Measurements from ENCODE around the gene EIF4G1. TPM values are rescaled to one million over a fixed set of nuclear protein-coding genes. Genes with fewer than 3 reads are reported as not detected.

EIF4G1 gene
- total RNA-seq, 2 donors from 2014 or later: 263 to 524 TPM

DNA sequence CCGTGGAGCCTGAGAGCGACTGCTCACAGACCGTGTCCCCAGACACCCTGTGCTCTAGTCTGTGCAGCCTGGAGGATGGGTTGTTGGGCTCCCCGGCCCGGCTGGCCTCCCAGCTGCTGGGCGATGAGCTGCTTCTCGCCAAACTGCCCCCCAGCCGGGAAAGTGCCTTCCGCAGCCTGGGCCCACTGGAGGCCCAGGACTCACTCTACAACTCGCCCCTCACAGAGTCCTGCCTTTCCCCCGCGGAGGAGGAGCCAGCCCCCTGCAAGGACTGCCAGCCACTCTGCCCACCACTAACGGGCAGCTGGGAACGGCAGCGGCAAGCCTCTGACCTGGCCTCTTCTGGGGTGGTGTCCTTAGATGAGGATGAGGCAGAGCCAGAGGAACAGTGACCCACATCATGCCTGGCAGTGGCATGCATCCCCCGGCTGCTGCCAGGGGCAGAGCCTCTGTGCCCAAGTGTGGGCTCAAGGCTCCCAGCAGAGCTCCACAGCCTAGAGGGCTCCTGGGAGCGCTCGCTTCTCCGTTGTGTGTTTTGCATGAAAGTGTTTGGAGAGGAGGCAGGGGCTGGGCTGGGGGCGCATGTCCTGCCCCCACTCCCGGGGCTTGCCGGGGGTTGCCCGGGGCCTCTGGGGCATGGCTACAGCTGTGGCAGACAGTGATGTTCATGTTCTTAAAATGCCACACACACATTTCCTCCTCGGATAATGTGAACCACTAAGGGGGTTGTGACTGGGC, 30.3 kb downstream of the EIF4G1 start:
- Histone ChIP-seq H3K27ac (no peak overlapping the region), H3K4me3 (no peak overlapping the region), H3K9me3 (no peaks in the 10 kb centered on the region), H3K9ac (ENCODE audit: low read depth in 2 of 2, low read length in 2 of 2) (peak overlapping the region in 1 of 2 donors; percentile 5), H3K4me1 (peaks cover 5% of the 10 kb centered on the region), H3K36me3 (no peaks in the 10 kb centered on the region), H3K27me3 (no peaks in the 10 kb centered on the region)
- intact Hi-C loops (cut with DNase I): no loop called here
- TF ChIP-seq, protein P1, sequence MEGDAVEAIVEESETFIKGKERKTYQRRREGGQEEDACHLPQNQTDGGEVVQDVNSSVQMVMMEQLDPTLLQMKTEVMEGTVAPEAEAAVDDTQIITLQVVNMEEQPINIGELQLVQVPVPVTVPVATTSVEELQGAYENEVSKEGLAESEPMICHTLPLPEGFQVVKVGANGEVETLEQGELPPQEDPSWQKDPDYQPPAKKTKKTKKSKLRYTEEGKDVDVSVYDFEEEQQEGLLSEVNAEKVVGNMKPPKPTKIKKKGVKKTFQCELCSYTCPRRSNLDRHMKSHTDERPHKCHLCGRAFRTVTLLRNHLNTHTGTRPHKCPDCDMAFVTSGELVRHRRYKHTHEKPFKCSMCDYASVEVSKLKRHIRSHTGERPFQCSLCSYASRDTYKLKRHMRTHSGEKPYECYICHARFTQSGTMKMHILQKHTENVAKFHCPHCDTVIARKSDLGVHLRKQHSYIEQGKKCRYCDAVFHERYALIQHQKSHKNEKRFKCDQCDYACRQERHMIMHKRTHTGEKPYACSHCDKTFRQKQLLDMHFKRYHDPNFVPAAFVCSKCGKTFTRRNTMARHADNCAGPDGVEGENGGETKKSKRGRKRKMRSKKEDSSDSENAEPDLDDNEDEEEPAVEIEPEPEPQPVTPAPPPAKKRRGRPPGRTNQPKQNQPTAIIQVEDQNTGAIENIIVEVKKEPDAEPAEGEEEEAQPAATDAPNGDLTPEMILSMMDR (IDR thresholded peaks at IDR 0.05): no peak
- no peak for DNase-seq

GRCh38 chr3:184345317-184346144, 31.1 kb downstream of the EIF4G1 start:
- DNase-seq: peak; percentile 89
- no peaks in the 10 kb centered on the region for H3K9me3 ChIP-seq
- no peaks in the 10 kb centered on the region for H3K27me3 ChIP-seq
- TF ChIP-seq, protein P1 (IDR thresholded peaks at IDR 0.05): peak; percentile 36
- no peak overlapping the region for H3K4me3 ChIP-seq
- intact Hi-C loops (cut with DNase I): no loop called here
- no peaks in the 10 kb centered on the region for H3K36me3 ChIP-seq
- no peak overlapping the region for H3K9ac ChIP-seq (ENCODE audit: low read depth in 2 of 2, low read length in 2 of 2)
- H3K4me1 ChIP-seq: peaks cover 5% of the 10 kb centered on the region
- H3K27ac ChIP-seq: peak overlapping the region; percentile 23

- no peak overlapping the region for H3K4me3 ChIP-seq
- H3K36me3 ChIP-seq: no peaks in the 10 kb centered on the region
- H3K9me3 ChIP-seq: no peaks in the 10 kb centered on the region
- intact Hi-C loops (cut with DNase I): no loop called here
- H3K4me1 ChIP-seq: peaks cover 5% of the 10 kb centered on the region
- H3K27ac ChIP-seq: peak overlapping the region; percentile 23
- no peak for DNase-seq
- no peak overlapping the region for H3K9ac ChIP-seq (ENCODE audit: low read depth in 2 of 2, low read length in 2 of 2)
- TF ChIP-seq, protein P1 (IDR thresholded peaks at IDR 0.05): no peak
- no peaks in the 10 kb centered on the region for H3K27me3 ChIP-seq
Measured at GRCh38 chr3:184346480-184347190, 32.2 kb downstream of the EIF4G1 start.

DNA sequence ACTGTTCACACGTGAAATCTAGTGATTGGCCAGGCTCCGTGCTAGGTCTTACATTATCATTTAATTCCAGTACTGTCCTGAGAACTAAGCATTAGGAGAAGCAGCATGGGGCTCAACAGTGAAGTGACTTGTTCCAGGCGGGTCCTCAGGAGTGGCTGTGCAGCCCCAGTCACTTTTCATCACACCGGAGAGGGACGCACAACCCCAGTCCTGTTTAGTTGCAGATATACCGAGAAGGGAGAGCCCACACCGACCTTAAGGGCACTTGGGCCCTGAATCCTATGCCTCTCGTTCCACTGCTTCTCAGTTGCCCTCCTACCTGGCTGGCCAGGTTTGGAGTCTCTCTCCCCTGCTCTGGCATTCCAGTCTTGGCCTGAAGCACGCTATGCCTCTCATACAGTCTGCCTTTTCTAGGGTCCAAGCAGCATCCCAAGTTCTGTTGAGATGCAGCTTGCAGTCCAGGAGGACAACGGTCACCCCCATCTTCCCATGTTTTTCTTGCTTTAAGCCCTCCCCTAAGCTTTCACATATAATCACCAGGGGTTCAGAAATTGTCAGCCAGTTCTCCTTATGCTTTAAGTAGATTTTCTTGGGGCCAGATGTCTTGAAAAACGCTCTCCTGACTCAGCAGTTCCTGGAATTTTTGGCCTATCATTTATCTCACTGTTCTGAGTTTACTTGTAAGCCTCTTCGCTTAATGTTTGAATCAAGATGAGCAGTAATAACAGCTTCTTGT, 33.1 kb downstream of the EIF4G1 start:
- Histone ChIP-seq H3K9ac (ENCODE audit: low read depth in 2 of 2, low read length in 2 of 2) (no peak overlapping the region), H3K4me1 (peaks cover 5% of the 10 kb centered on the region), H3K4me3 (no peak overlapping the region), H3K36me3 (no peaks in the 10 kb centered on the region), H3K9me3 (no peaks in the 10 kb centered on the region), H3K27ac (no peak overlapping the region), H3K27me3 (no peaks in the 10 kb centered on the region)
- TF ChIP-seq, protein P1 (IDR thresholded peaks at IDR 0.05): no peak
- intact Hi-C loops (cut with DNase I): no loop called here
- DNase-seq: no peak

GRCh38 chr3:184348057-184348382, 33.6 kb downstream of the EIF4G1 start:
- H3K9me3 ChIP-seq: no peaks in the 10 kb centered on the region

More at GRCh38 chr3:184348057-184348382, 33.6 kb downstream of the EIF4G1 start:
- Histone ChIP-seq H3K36me3 (no peaks in the 10 kb centered on the region), H3K27ac (no peak overlapping the region), H3K27me3 (no peaks in the 10 kb centered on the region), H3K4me1 (peaks cover 5% of the 10 kb centered on the region), H3K4me3 (no peak overlapping the region), H3K9ac (ENCODE audit: low read depth in 2 of 2, low read length in 2 of 2) (no peak overlapping the region)
- TF ChIP-seq, protein P1 (IDR thresholded peaks at IDR 0.05): no peak
- no peak for DNase-seq
- intact Hi-C loops (cut with DNase I): no loop called here
